GM12878 (cell line): ENCODE measurements around the gene C14orf93. TPM values are rescaled to one million over a fixed set of nuclear protein-coding genes. Genes with fewer than 3 reads are reported as not detected.
A peak's percentile ranks its signal among the peaks of the same experiment; 100 is the strongest.

Source experiments
- ATF3 ChIP-seq: IDR thresholded peaks from 2 replicates; pipeline ENCODE4 v1.6.1; 2011; ENCODE audit warnings: low read depth, mild to moderate bottlenecking, low read length, moderate library complexity, borderline replicate concordance; ENCODE audit errors: extremely low read depth
- CREB1 ChIP-seq: IDR thresholded peaks from 2 replicates; pipeline ENCODE4 v1.6.1; 2012; ENCODE audit warnings: low read depth, mild to moderate bottlenecking, inconsistent platforms
- DPF2 ChIP-seq: fragments of 450-650 bp; IDR thresholded peaks from 2 replicates; pipeline ENCODE4 v1.6.1; 2017; ENCODE audit warnings: mild to moderate bottlenecking
- E4F1 ChIP-seq: fragments of 450-650 bp; IDR thresholded peaks from 2 replicates; pipeline ENCODE4 v1.6.1; 2018; ENCODE audit warnings: borderline replicate concordance, mild to moderate bottlenecking; ENCODE audit not compliant: partially characterized antibody
- KAT2A ChIP-seq: conservative IDR thresholded peaks from 2 replicates; pipeline ENCODE4 v1.6.1; 2011; ENCODE audit warnings: low read depth, low read length; ENCODE audit not compliant: control insufficient read depth
- MEF2A ChIP-seq: IDR thresholded peaks from 2 replicates; pipeline ENCODE4 v1.6.1; 2011; ENCODE audit warnings: low read depth, mild to moderate bottlenecking, low read length, moderate library complexity; ENCODE audit not compliant: insufficient read depth
- NBN ChIP-seq: fragments of 450-650 bp; IDR thresholded peaks from 2 replicates; pipeline ENCODE4 v1.6.1; 2016
- POLR2AphosphoS2 ChIP-seq: IDR thresholded peaks from 2 replicates; pipeline ENCODE4 v1.6.1; 2011; ENCODE audit warnings: low read depth, mild to moderate bottlenecking, low read length, improper control_type of control experiment, moderate library complexity
- POLR2AphosphoS5 ChIP-seq: IDR thresholded peaks from 2 replicates; pipeline ENCODE4 v1.6.1; 2011; ENCODE audit warnings: mild to moderate bottlenecking, low read length, inconsistent platforms
- RAD51 ChIP-seq: fragments of 450-650 bp; IDR thresholded peaks from 2 replicates; pipeline ENCODE4 v1.6.1; 2016; ENCODE audit warnings: moderate library complexity, mild to moderate bottlenecking, inconsistent platforms
- RBBP5 ChIP-seq: fragments of 200-600 bp; sonication (generic); conservative IDR thresholded peaks from 2 replicates; pipeline ENCODE4 v1.6.1; 2016
- RELA ChIP-seq: fragments of 450-650 bp; IDR thresholded peaks from 2 replicates; pipeline ENCODE4 v1.8.0; 2014; ENCODE audit warnings: borderline replicate concordance; ENCODE audit not compliant: partially characterized antibody
- RELB ChIP-seq: fragments of 450-650 bp; IDR thresholded peaks from 2 replicates; pipeline ENCODE4 v1.6.1; 2017; ENCODE audit warnings: low read depth, mild to moderate bottlenecking, moderate library complexity
- RUNX3 ChIP-seq: IDR thresholded peaks from 2 replicates; pipeline ENCODE4 v1.6.1; 2012; ENCODE audit warnings: low read length, inconsistent platforms
- SIN3A ChIP-seq: IDR thresholded peaks from 2 replicates; pipeline ENCODE4 v1.6.1; 2012; ENCODE audit warnings: low read depth, low read length, improper control_type of control experiment
- SPI1 ChIP-seq: IDR thresholded peaks from 2 replicates; pipeline ENCODE4 v1.6.1; 2011; ENCODE audit warnings: low read depth, mild to moderate bottlenecking, low read length, moderate library complexity, borderline replicate concordance; ENCODE audit not compliant: insufficient read depth
- YY1 ChIP-seq: IDR thresholded peaks from 2 replicates; pipeline ENCODE4 v1.6.1; 2011; ENCODE audit warnings: low read depth, mild to moderate bottlenecking, low read length
- ZNF207 ChIP-seq: fragments of 450-650 bp; IDR thresholded peaks from 2 replicates; pipeline ENCODE4 v1.6.1; 2014; ENCODE audit warnings: antibody characterized with exemption, mild to moderate bottlenecking, borderline replicate concordance
- ZNF274 ChIP-seq: IDR thresholded peaks from one replicate; pipeline ENCODE4 v1.8.0; 2011; ENCODE audit not compliant: insufficient read length, insufficient read depth
- polyA plus RNA-seq, 11 experiments: library from polyadenylated mRNA; depleted of rRNA in 4 of 11; unstranded in 6 of 11; stranded (reverse) in 5 of 11; fragments of >200 nt; fragmentation: Nextera tagmentation in 4 of 11; fragmentation: Illumina TruSeq in 1 of 11; extraction: Ambion mirVana in 4 of 11; extraction: Trizol in 1 of 11; gene quantifications; 1 replicate in 1 of 11; 2 replicates in 10 of 11; pipeline versions ENCODE4 v1.2.1 to v1.2.3, GENCODE V29; 2011 to 2016; ENCODE audit warnings: inconsistent platforms in 2 of 11, missing spikeins in 2 of 11, low read depth in 1 of 11
- total RNA-seq, 4 experiments: library from RNA; depleted of rRNA in 3 of 4; stranded (reverse); fragments of >200 nt in 3 of 4; fragmentation: Illumina TruSeq in 1 of 4; extraction: Trizol in 1 of 4; gene quantifications; 2 replicates each; pipeline versions ENCODE4 v1.2.1 to v1.2.3, GENCODE V29; 2013 to 2021
- TF ChIP-seq, protein P1 (sequence below): IDR thresholded peaks from 2 replicates; pipeline ENCODE4 v1.6.1; 2011; ENCODE audit warnings: borderline replicate concordance, low read depth, mild to moderate bottlenecking, moderate library complexity, low read length; ENCODE audit not compliant: insufficient read depth, poor library complexity, severe bottlenecking
- TF ChIP-seq, protein P2 (sequence below): fragments of 450-650 bp; formaldehyde crosslinking; IDR thresholded peaks from 2 replicates; pipeline ENCODE4 v1.5.0; 2022; ENCODE audit warnings: mild to moderate bottlenecking, missing genetic modification characterization

Gene C14orf93
- total and polyA plus RNA-seq, 10 of the 15 experiments (the other 5 are each of a cell fraction or from before 2014, with no cell fraction given): 1.8 to 13.9 (median 10.2) TPM

DNA sequence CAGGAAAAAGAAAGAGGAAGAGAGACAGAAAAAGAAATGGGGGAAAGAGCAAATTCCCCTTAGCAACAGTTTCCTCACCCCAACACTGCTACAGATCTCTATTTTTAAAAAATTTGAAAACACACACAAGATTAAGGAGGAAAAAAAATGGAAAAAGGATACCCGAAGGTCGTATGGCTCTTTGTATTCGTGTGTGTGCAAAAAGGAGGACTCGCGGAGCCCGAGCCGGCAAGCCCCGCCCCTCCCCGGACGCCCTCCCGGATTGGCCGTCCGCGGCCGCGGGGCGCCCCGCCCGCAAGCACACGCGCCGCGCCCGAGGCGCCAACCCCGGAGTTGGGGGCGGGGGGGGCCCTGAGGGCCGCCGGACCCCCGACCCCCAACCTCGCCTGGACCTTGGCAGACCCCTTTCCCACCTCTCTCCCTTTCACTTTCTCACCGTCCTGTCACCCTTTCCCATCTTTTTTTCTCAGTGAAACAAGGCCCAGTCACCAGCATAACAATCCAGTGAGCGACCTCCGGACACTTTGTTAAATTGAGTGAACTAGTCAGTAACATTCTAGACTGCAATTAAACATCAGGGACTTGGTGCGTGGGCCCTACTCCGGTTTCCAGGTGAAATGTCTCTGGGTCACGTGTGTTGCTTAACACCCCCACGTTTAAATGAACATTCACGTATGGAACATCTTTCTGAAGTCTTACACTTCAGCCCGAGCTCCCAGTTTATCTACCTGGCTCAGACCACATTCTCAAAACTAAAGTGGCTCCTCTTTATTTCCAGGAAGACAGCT lies at the start of gene C14orf93 (continued):
- TF ChIP-seq, protein P1, sequence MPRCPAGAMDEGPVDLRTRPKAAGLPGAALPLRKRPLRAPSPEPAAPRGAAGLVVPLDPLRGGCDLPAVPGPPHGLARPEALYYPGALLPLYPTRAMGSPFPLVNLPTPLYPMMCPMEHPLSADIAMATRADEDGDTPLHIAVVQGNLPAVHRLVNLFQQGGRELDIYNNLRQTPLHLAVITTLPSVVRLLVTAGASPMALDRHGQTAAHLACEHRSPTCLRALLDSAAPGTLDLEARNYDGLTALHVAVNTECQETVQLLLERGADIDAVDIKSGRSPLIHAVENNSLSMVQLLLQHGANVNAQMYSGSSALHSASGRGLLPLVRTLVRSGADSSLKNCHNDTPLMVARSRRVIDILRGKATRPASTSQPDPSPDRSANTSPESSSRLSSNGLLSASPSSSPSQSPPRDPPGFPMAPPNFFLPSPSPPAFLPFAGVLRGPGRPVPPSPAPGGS: no peak
- TF ChIP-seq RBBP5 (no peak), CREB1 (no peak), POLR2AphosphoS5 (peak; percentile 46), RELA (peak; percentile 9), RAD51 (peak; percentile 90), RELB (peak; percentile 30; the same call in 1 of the 2 replicates), RUNX3 (no peak), MEF2A (no peak), KAT2A (no peak), E4F1 (no peak), ZNF274 (no peak), YY1 (peak; percentile 13; the same call in 1 of the 2 replicates), NBN (no peak; the same call in 1 of the 2 replicates), SIN3A (0 out of 2 replicates have a peak, but pooled peaks have one; percentile 21), DPF2 (0 out of 2 replicates have a peak, but pooled peaks have one; percentile 63), ZNF207 (no peak), POLR2AphosphoS2 (no peak), SPI1 (peak; percentile 60; the same call in 1 of the 2 replicates), ATF3 (no peak)
- TF ChIP-seq, protein P2, sequence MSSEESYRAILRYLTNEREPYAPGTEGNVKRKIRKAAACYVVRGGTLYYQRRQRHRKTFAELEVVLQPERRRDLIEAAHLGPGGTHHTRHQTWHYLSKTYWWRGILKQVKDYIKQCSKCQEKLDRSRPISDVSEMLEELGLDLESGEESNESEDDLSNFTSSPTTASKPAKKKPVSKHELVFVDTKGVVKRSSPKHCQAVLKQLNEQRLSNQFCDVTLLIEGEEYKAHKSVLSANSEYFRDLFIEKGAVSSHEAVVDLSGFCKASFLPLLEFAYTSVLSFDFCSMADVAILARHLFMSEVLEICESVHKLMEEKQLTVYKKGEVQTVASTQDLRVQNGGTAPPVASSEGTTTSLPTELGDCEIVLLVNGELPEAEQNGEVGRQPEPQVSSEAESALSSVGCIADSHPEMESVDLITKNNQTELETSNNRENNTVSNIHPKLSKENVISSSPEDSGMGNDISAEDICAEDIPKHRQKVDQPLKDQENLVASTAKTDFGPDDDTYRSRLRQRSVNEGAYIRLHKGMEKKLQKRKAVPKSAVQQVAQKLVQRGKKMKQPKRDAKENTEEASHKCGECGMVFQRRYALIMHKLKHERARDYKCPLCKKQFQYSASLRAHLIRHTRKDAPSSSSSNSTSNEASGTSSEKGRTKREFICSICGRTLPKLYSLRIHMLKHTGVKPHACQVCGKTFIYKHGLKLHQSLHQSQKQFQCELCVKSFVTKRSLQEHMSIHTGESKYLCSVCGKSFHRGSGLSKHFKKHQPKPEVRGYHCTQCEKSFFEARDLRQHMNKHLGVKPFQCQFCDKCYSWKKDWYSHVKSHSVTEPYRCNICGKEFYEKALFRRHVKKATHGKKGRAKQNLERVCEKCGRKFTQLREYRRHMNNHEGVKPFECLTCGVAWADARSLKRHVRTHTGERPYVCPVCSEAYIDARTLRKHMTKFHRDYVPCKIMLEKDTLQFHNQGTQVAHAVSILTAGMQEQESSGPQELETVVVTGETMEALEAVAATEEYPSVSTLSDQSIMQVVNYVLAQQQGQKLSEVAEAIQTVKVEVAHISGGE (CRISPR knock-in tag): no peak
